ENCODE data around the gene STAT4. TPM values are rescaled to one million over a fixed set of nuclear protein-coding genes. Genes with fewer than 3 reads are reported as not detected.
A peak's percentile ranks its signal among the peaks of the same experiment; 100 is the strongest.

STAT4 gene
- total and polyA plus RNA-seq, 11 donors, result 0.32 to 21.5 (median 1.9) TPM

DNA sequence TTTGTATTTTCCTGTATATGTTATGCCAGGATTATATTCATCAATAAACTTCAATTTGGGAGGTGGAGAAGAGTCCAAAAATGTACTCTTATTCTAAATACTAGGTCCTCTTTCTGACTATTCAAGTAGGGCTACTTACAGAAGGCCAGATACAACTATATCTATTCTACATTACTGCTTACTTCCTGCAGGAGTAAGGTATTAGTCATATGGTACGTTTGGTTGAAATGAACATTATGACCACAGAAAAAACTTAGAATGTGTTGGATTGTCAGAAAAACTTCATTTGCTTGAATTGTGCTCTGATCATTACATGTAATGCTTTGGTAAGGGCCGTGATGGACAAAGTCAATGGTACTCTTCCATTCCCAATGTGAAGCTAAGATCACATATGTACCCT is 35.0 kb downstream of the STAT4 start:
- H3K27me3 ChIP-seq, result no peaks in the 10 kb centered on the region
- no peak for DNase-seq
- 76 to 86% (median 83%) methylated on average over 2 of the region's 2 CpGs for WGBS, 4 donors
- H3K36me3 ChIP-seq, result no peaks in the 10 kb centered on the region
- no peak for ATAC-seq
- intact Hi-C loops (cut with DNase I), result no loop called here
- TF ChIP-seq POLR2A (IDR thresholded peaks at IDR 0.05), result no peak
- TF ChIP-seq, protein P1, sequence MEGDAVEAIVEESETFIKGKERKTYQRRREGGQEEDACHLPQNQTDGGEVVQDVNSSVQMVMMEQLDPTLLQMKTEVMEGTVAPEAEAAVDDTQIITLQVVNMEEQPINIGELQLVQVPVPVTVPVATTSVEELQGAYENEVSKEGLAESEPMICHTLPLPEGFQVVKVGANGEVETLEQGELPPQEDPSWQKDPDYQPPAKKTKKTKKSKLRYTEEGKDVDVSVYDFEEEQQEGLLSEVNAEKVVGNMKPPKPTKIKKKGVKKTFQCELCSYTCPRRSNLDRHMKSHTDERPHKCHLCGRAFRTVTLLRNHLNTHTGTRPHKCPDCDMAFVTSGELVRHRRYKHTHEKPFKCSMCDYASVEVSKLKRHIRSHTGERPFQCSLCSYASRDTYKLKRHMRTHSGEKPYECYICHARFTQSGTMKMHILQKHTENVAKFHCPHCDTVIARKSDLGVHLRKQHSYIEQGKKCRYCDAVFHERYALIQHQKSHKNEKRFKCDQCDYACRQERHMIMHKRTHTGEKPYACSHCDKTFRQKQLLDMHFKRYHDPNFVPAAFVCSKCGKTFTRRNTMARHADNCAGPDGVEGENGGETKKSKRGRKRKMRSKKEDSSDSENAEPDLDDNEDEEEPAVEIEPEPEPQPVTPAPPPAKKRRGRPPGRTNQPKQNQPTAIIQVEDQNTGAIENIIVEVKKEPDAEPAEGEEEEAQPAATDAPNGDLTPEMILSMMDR (IDR thresholded peaks at IDR 0.05), result no peak
- H3K27ac ChIP-seq, result peak overlapping the region in 1 of 12 donors; percentile 2
- H3K4me1 ChIP-seq, result peaks cover 0 to 19% (median 0%) of the 10 kb centered on the region in 12 donors
- no peaks in the 10 kb centered on the region for H3K9me3 ChIP-seq
- H3K4me3 ChIP-seq, result no peak overlapping the region

DNA sequence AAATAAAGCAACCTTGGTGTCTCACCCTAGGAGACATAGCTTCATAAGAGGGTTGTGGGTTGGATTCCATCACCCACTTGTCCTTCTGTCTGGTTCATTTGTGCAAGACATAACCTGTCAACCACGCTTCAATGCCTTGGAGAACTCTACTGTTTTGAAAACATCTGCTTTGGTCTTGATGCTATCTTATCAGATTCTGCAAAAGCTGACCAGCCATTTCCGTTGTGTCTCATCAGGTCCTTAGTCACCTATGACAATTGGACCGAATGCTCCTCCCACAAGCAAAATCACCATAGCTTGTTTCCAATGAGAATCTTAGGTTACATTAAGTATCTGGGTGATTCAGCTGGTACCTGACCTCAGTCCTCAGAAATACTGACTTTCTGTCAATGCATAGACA is 35.4 kb downstream of the STAT4 start:
- no peak for ATAC-seq
- Histone ChIP-seq H3K4me3 (no peak overlapping the region), H3K9me3 (no peaks in the 10 kb centered on the region), H3K4me1 (peaks cover 0 to 19% (median 0%) of the 10 kb centered on the region in 12 donors), H3K27ac (peak overlapping the region in 1 of 12 donors; percentile 50), H3K27me3 (no peaks in the 10 kb centered on the region), H3K36me3 (no peaks in the 10 kb centered on the region)
- WGBS, 4 donors, result 90 to 96% (median 93%) methylated on average over 3 of the region's 3 CpGs
- no peak for DNase-seq
- intact Hi-C loops (cut with DNase I), result no loop called here
- no peak for TF ChIP-seq POLR2A (IDR thresholded peaks at IDR 0.05)
- TF ChIP-seq, protein P1 (IDR thresholded peaks at IDR 0.05), result no peak

DNA sequence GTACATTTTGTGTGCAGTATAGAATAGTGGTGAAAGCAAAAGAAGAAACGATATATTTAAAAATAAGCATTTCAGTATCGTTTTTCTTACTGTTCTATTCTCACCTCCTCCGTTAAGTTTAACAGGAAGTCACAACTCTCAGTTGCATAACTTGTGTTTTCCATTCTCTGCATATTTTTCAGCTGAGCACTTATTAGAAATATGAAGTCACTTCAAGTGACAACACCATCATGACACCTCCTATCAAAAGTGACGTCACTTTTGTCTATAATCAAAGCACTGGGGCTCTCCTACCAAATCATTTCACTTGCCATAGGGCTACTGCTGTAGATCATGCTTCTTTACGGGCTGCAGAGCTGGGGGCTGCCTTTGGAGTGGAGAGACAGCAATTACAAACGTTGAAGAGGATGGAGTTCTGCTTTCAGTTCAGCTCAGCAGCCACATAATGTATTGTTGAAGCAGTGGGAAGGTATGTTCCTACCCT is 36.3 kb downstream of the STAT4 start:
- Histone ChIP-seq H3K4me3 (peak overlapping the region in 1 of 12 donors; percentile 2), H3K4me1 (peaks cover 0 to 19% (median 0%) of the 10 kb centered on the region in 12 donors), H3K27me3 (no peaks in the 10 kb centered on the region), H3K36me3 (no peaks in the 10 kb centered on the region), H3K27ac (peak overlapping the region in 1 of 12 donors; percentile 50), H3K9me3 (no peaks in the 10 kb centered on the region)
- ATAC-seq (peak in 1 of 4 donors; percentile 53), DNase-seq (no peak)
- intact Hi-C loops (cut with DNase I), result no loop called here
- TF ChIP-seq POLR2A (IDR thresholded peaks at IDR 0.05), result no peak
- TF ChIP-seq, protein P1 (IDR thresholded peaks at IDR 0.05), result no peak
- WGBS, 4 donors, result 30 to 43% (median 36%) methylated on average over 6 of the region's 6 CpGs

DNA sequence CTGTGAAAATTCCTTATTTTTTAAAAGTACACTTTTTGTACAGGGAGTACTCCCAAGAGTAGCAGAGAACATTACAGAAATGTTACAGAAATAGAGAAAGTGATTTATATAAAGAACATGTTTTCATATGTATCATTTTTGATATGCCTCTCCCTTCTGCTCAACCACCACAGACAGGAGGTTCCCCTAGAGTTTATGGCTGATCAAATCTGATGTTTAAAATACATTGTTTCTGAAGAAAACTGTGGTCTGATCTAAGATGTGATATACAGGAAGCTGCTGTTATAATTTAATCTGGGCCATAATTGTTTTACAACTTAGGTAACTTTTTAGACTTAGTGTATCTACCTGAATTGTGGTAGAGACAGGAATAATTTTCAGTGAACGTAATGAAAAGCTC is 37.0 kb downstream of the STAT4 start:
- H3K4me1 ChIP-seq, result peaks cover 0 to 19% (median 0%) of the 10 kb centered on the region in 12 donors
- WGBS, 4 donors, result 93 to 96% (median 94%) methylated on average over 1 of the region's 1 CpG
- DNase-seq (no peak), ATAC-seq (no peak)
- H3K27me3 ChIP-seq, result no peaks in the 10 kb centered on the region
- peak overlapping the region in 1 of 12 donors; percentile 50 for H3K27ac ChIP-seq
- no peak overlapping the region for H3K4me3 ChIP-seq
- no peaks in the 10 kb centered on the region for H3K9me3 ChIP-seq
- no peaks in the 10 kb centered on the region for H3K36me3 ChIP-seq
- intact Hi-C loops (cut with DNase I), result no loop called here
- TF ChIP-seq, protein P1 (IDR thresholded peaks at IDR 0.05), result no peak
- TF ChIP-seq POLR2A (IDR thresholded peaks at IDR 0.05), result no peak

Data from heart left ventricle (tissue), 16 donors.